Measurements from ENCODE around the gene SEMG2. TPM values are rescaled to one million over a fixed set of nuclear protein-coding genes. Genes with fewer than 3 reads are reported as not detected.

Gene SEMG2
- total and polyA plus RNA-seq, 9 of the 15 experiments (the other 6 are each of a cell fraction or from before 2014, with no cell fraction given): not detected

DNA sequence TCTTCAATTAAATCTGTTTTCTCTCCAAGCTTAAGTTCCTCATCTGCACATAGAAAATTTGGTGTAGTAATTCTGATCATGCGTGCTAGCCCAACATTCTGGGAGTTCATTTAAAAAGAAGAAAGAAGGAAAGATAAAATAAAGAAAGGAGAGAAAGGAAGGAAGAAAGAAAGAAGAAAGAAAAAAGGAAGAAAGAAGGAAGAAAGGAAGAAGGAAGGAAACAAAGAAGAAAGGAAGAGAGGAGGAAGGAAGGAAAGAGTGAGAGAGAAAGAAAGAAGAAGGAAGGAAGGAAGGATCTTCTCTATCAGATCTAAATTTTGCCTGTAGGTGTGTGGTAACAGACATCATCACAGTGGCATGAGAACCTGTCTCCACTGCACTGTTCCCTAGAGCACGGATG lies 17.0 kb downstream of the SEMG2 start (continued):
- TF ChIP-seq EWSR1 (IDR thresholded peaks at IDR 0.05; ENCODE audit: borderline replicate concordance, low read depth, partially characterized antibody): no peak
- no peak for TF ChIP-seq SMARCA4 (IDR thresholded peaks at IDR 0.05)
- TF ChIP-seq, protein P1, sequence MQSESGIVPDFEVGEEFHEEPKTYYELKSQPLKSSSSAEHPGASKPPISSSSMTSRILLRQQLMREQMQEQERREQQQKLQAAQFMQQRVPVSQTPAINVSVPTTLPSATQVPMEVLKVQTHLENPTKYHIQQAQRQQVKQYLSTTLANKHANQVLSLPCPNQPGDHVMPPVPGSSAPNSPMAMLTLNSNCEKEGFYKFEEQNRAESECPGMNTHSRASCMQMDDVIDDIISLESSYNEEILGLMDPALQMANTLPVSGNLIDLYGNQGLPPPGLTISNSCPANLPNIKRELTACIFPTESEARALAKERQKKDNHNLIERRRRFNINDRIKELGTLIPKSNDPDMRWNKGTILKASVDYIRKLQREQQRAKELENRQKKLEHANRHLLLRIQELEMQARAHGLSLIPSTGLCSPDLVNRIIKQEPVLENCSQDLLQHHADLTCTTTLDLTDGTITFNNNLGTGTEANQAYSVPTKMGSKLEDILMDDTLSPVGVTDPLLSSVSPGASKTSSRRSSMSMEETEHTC (IDR thresholded peaks at IDR 0.05): no peak
- TF ChIP-seq ZKSCAN8 (CRISPR knock-in tag; IDR thresholded peaks at IDR 0.05): no peak
- no peak for TF ChIP-seq SMAD2 (IDR thresholded peaks at IDR 0.05; ENCODE audit: low read depth, low read length)
- no peak for TF ChIP-seq ZNF140 (CRISPR knock-in tag; IDR thresholded peaks at IDR 0.05)
- no peak for TF ChIP-seq XRCC5 (IDR thresholded peaks at IDR 0.05; ENCODE audit: low read depth, low read length)
- no peak for TF ChIP-seq STAT5A (IDR thresholded peaks at IDR 0.05; ENCODE audit: borderline replicate concordance, low read length)
- TF ChIP-seq, protein P2, sequence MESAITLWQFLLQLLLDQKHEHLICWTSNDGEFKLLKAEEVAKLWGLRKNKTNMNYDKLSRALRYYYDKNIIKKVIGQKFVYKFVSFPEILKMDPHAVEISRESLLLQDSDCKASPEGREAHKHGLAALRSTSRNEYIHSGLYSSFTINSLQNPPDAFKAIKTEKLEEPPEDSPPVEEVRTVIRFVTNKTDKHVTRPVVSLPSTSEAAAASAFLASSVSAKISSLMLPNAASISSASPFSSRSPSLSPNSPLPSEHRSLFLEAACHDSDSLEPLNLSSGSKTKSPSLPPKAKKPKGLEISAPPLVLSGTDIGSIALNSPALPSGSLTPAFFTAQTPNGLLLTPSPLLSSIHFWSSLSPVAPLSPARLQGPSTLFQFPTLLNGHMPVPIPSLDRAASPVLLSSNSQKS (CRISPR knock-in tag; IDR thresholded peaks at IDR 0.05): no peak
- no peak for TF ChIP-seq NCOA2 (IDR thresholded peaks at IDR 0.05; ENCODE audit: partially characterized antibody in 2 of 2)
- TF ChIP-seq PHTF2 (CRISPR knock-in tag; IDR thresholded peaks at IDR 0.05): no peak
